GM12801 (cell line): ENCODE data around the gene LDHAL6A.

Source experiments
- TF ChIP-seq, protein P1 (sequence below): IDR thresholded peaks from one replicate; pipeline ENCODE4 v1.5.1; 2011; ENCODE audit warnings: control low read depth; ENCODE audit not compliant: insufficient read length; ENCODE audit errors: extremely low read depth

Gene LDHAL6A

DNA sequence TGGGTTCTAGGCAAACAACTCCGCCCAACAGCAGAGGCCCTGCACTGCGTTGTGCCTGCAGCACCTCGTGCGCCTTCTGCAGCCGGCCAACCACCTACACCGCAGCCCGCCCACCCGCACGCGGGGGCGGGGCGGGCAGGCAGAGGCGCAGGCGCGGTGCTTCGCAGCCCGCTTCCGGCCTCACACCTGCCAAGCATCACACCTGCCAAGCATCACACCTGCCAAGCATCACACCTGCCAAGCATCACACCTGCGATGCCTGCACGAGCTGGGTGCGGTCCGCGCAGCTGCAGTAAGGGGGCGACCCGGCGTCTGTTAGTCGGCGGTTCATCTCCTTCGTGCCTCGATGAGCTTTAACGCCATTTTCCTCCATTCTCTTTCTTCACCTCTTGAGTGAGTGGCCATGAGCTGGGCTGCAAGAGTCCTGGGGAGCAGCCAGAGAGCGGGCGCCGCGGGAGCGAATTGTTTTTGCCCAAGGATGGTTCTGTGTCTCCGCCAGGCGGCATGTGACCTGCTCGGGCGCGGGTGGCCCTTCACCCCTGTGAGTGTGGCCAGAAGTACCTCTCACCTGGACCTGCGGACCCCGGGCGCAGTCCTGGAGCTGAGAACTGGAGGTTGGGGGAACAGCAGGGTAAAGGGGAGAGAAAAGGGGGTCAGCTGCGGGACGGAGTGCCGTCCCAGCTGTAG is at the start of gene LDHAL6A:
Gene LDHAL6A, plus strand, starts transcription at position 171 of the 687 bp plus-strand sequence. CDS start 825 bp downstream, outside the sequence.
- TF ChIP-seq, protein P1, sequence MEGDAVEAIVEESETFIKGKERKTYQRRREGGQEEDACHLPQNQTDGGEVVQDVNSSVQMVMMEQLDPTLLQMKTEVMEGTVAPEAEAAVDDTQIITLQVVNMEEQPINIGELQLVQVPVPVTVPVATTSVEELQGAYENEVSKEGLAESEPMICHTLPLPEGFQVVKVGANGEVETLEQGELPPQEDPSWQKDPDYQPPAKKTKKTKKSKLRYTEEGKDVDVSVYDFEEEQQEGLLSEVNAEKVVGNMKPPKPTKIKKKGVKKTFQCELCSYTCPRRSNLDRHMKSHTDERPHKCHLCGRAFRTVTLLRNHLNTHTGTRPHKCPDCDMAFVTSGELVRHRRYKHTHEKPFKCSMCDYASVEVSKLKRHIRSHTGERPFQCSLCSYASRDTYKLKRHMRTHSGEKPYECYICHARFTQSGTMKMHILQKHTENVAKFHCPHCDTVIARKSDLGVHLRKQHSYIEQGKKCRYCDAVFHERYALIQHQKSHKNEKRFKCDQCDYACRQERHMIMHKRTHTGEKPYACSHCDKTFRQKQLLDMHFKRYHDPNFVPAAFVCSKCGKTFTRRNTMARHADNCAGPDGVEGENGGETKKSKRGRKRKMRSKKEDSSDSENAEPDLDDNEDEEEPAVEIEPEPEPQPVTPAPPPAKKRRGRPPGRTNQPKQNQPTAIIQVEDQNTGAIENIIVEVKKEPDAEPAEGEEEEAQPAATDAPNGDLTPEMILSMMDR, result no peak

DNA sequence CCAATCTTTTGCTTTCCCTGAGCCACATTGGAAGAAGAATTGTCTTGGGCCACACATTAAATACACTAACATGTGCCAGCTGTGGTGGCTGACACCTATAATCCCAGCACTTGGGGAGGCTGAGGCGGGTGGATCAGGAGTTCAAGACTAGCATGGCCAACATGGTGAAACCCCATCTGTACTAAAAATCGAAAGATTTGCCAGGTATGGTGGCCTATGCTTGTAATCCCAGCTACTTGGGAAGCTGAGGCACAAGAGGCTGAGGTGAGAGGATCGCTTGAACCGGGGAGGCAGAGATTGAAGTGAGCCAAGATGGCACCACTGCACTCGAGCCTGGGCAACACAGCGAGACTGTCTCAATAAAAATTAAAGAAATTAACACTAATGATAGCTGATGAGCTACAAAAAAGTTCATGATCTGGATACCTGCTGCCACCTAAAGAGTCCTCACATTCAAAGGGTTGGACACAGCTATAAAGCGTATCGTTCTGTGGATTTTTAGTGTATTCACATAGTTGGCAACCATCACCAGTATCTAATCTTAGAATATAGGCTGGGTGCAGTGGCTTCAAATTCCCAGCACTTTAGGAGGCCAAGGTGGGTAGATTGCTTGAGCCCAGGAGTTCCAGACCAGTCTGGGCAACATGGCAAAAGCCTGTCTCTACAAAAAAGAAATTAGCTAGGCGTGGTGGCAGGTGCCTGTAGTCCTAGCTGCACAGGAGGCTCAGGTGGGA is 46.9 kb upstream of the LDHAL6A start:
- TF ChIP-seq, protein P1, result no peak

DNA sequence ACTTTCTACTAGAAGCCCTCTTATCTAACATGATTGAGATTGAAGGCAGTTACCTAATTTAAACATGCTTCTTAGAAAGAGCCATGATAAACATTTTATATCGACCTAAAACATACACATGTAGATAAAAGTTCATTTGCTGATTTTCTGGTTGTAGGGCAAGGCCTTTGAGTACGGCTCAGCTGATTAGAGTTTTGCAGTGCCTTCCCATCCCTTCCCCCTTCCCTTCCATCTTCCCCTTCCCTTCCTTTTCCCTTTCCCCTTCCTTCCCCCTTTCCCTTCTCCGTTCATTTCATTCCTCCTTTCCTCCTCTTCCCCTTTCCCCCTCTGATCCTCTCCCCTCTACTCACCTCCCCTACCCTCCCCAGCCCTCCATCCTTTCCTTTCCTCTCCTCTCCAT is 39.2 kb upstream of the LDHAL6A start:
- TF ChIP-seq, protein P1, result no peak

DNA sequence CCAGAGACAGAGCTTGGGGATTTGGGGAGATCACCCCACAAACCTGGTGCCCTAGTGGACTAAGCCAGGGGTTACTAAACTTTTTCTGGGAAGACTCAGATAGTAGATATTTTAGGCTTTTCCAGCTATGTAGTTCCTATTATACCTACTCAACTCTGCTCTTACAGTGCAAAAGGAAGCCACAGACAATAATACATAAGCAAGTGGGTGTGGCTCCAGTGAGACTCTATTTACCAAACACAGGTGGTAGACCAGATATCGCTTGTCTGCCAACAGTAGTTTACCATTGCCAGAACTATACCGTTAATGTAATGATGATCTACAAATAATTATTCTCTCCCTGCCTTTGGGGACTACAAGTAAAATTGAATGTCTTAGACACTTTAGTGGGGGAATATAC is 36.6 kb upstream of the LDHAL6A start:
- TF ChIP-seq, protein P1, result no peak

DNA sequence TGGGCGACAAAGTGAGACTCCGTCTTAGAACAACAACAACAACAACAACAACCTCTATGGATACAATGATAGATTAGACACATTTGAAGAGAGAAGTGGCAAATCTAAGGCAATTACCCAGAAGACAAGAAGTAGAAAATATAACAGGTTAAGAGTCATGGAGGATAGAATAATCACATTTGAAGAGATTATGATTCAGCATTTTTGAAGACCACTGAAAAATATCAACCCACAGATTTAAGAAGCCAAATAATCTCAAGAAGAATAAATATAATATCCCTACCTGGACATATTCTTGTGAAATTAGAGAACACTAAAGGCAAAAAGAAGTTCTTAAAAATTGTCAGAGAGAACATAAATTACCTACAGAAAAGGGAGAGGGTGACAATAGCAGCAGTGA is 35.6 kb upstream of the LDHAL6A start:
- TF ChIP-seq, protein P1, result no peak

DNA sequence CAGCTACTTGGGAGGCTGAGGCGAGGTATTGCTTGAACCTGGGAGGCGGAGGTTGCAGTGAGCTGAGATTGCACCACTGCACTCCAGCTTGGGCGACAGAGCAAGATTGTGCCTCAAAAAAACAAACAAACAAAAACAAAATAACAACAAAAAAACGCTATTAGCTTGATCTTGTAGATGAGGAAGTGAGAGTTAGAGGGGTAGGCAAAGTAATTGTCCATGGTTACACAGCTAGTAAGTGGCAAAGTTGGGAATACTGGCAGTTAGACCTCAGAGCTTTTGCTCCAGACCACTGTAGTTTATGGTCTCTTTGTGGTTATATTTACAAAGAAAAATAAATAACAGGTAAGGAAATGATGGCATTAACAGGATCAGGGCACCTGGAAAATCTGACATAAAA is 28.4 kb upstream of the LDHAL6A start:
- TF ChIP-seq, protein P1, result no peak

DNA sequence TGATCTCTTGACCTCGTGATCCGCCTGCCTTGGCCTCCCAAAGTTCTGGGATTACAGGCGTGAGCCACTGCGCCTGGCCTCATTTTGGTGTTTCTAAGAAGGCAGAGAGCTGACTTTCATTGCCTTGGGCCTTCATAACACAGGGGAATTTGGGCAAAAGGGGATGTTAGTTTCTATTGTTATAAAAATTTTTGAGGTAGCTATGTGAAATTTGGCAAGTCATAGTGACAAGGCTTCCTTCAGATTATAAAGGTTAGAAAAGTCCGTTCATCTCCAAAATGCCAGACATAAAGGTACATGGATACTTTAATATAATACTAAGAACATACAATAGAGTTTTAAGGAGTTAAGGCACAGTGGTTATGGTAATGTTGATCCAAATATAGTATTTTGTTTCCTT is 26.3 kb upstream of the LDHAL6A start:
- TF ChIP-seq, protein P1, result no peak
